ENCODE measurements around the gene TBCK. TPM values are rescaled to one million over a fixed set of nuclear protein-coding genes. Genes with fewer than 3 reads are reported as not detected.

Gene TBCK
- total RNA-seq, 1 experiment from 2014 or later, result 7.6 TPM

DNA sequence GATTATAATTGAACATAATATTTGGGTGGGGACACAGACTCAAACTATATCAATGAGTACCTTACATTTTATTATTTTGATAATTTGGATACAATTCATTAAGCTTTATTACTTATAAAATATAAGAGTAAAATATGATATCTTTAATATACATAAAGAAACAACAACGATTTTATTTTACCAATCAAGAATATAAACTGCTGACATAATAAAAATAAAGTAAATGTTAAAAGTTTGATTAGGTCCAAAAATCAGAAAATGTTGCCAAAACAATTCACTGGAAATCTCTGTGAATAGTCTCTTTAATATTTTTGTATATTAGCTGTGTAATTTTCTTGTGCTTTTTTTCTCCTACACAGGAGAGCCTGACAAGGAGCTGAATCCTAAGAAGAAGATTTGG, 31.2 kb upstream of the TBCK start:
- DNase-seq (no peak), ATAC-seq (no peak)
- Histone ChIP-seq H3K36me3 (ENCODE audit: low read depth, low read length) (peaks cover 12% of the 10 kb centered on the region; the same call in 1 of the 2 replicates), H2AFZ (ENCODE audit: low read length) (no peak overlapping the region), H3K27me3 (ENCODE audit: low read length) (no peaks in the 10 kb centered on the region), H3K4me1 (ENCODE audit: insufficient read depth, low read length) (no peaks in the 10 kb centered on the region), H3K27ac (ENCODE audit: low read length) (no peak overlapping the region), H3K9ac (ENCODE audit: low read length) (no peak overlapping the region), H3K9me3 (ENCODE audit: low read length) (no peaks in the 10 kb centered on the region), H3K4me2 (ENCODE audit: low read length) (no peak overlapping the region), H3K9me2 (replicated peaks; ENCODE audit: low read length) (no peaks in the 10 kb centered on the region), H3K4me3 (ENCODE audit: low read length) (no peak overlapping the region), H3F3A (ENCODE audit: low read length, unreplicated experiment) (no peaks in the 10 kb centered on the region), H3K79me2 (ENCODE audit: low read length) (peaks cover 14% of the 10 kb centered on the region), H4K20me1 (ENCODE audit: low read length) (no peaks in the 10 kb centered on the region)
- intact Hi-C loops (cut with micrococcal nuclease), result no loop called here
- BruUV-seq (replicated peaks), result no TSS peak
- ChIA-PET POLR2A (ENCODE audit: unreplicated experiment) (no interaction called here), CTCF (no interaction called here)
- TF ChIP-seq CTCF (conservative IDR thresholded peaks at IDR 0.05; ENCODE audit: low read depth, low read length), result no peak
- TF ChIP-seq EZH2phosphoT487 (IDR thresholded peaks at IDR 0.05; ENCODE audit: borderline replicate concordance, low read length), result no peak
- no peak for TF ChIP-seq EZH2 (IDR thresholded peaks at IDR 0.05; ENCODE audit: low read length, unreplicated experiment)

- ATAC-seq, result no peak
- peaks cover 34% of the 10 kb centered on the region for H3K79me2 ChIP-seq (ENCODE audit: low read length)
Measured at GRCh38 chr4:106344647-106344970, 28.6 kb upstream of the TBCK start.

More at GRCh38 chr4:106344647-106344970, 28.6 kb upstream of the TBCK start:
- Histone ChIP-seq H3K4me2 (ENCODE audit: low read length) (no peak overlapping the region), H3K9me2 (replicated peaks; ENCODE audit: low read length) (no peaks in the 10 kb centered on the region), H3K9ac (ENCODE audit: low read length) (no peak overlapping the region), H3K4me1 (ENCODE audit: insufficient read depth, low read length) (no peaks in the 10 kb centered on the region), H3K27ac (ENCODE audit: low read length) (no peak overlapping the region), H3K9me3 (ENCODE audit: low read length) (no peaks in the 10 kb centered on the region), H3K27me3 (ENCODE audit: low read length) (no peaks in the 10 kb centered on the region), H3K36me3 (ENCODE audit: low read depth, low read length) (peaks cover 20% of the 10 kb centered on the region), H3F3A (ENCODE audit: low read length, unreplicated experiment) (no peaks in the 10 kb centered on the region), H2AFZ (ENCODE audit: low read length) (no peak overlapping the region), H4K20me1 (ENCODE audit: low read length) (no peaks in the 10 kb centered on the region), H3K4me3 (ENCODE audit: low read length) (no peak overlapping the region)
- TF ChIP-seq EZH2 (IDR thresholded peaks at IDR 0.05; ENCODE audit: low read length, unreplicated experiment) (no peak), EZH2phosphoT487 (IDR thresholded peaks at IDR 0.05; ENCODE audit: borderline replicate concordance, low read length) (no peak), CTCF (conservative IDR thresholded peaks at IDR 0.05; ENCODE audit: low read depth, low read length) (no peak)
- POLR2A ChIA-PET (ENCODE audit: unreplicated experiment), result no interaction called here
- intact Hi-C loops (cut with micrococcal nuclease), result no loop called here
- no TSS peak for BruUV-seq (replicated peaks)
- CTCF ChIA-PET, result no interaction called here
- no peak for DNase-seq

Data from PC-3 (cell line).